ENCODE measurements around the gene MAP2K1. TPM values are rescaled to one million over a fixed set of nuclear protein-coding genes. Genes with fewer than 3 reads are reported as not detected.

MAP2K1 gene
- polyA plus RNA-seq, 1 of the 3 experiments (the other 2 are of a cell fraction) = 21.8 TPM

- Histone ChIP-seq H3K27me3 (ENCODE audit: insufficient read depth) (no peaks in the 10 kb centered on the region), H3K36me3 (replicated peaks in 1 of 2; ENCODE audit: control insufficient read depth in 1 of 2, insufficient read depth in 2 of 2, low read length in 1 of 2) (peaks cover 67 to 76% of the 10 kb centered on the region in 2 experiments), H3K9me2 (no peaks in the 10 kb centered on the region), H3K4me2 (peak within 1 kb of the TSS; percentile 95), H2AFZ (ENCODE audit: low read depth) (peak within 1 kb of the TSS; percentile 88), H3K27ac (ENCODE audit: low read depth in 2 of 2, low read length in 1 of 2) (peak within 1 kb of the TSS; percentile 65 to 66), H3K4me3 (ENCODE audit: low read depth in 2 of 2, low read length in 1 of 2) (peak within 1 kb of the TSS; percentile 91 to 97), H3K79me2 (ENCODE audit: insufficient read depth) (peaks cover 46% of the 10 kb centered on the region), H3F3A (replicated peaks; ENCODE audit: insufficient read depth) (peaks cover 51% of the 10 kb centered on the region), H3K9me3 (no peaks in the 10 kb centered on the region), H4K20me1 (ENCODE audit: insufficient read depth) (peaks cover 49% of the 10 kb centered on the region), H3K4me1 (ENCODE audit: control insufficient read depth in 1 of 2, insufficient read depth in 2 of 2, low read depth in 1 of 2, low read length in 1 of 2) (peaks cover 0 to 17% of the 10 kb centered on the region in 2 experiments; a peak in 2 of 4 replicates), H3K9ac (peak within 1 kb of the TSS; percentile 84)
- 8% methylated on average over 36 of the region's 43 CpGs for WGBS (ENCODE audit: low lambda C conversion rate)
- ChIA-PET CTCF (interaction anchor here (0.6 to 5.7 kb wide), 53 partner anchors 8 to 628 kb away, joined by 3 to 51 read pairs (median 4); partner anchors contain the start of genes DIS3L, MAP2K1, RPL4 and TIPIN), POLR2A (interaction anchor here (0.5 to 3.7 kb wide), 5 partner anchors 10 to 207 kb away, joined by 3 to 21 read pairs (median 4); partner anchors contain the start of gene MAP2K1)
- peak; percentile 93 for DNase-seq
- TF ChIP-seq SMC3 (IDR thresholded peaks at IDR 0.05; ENCODE audit: low read depth, low read length) = no peak; the same call in 1 of the 2 replicates
- no peak for TF ChIP-seq RXRA (IDR thresholded peaks at IDR 0.05; ENCODE audit: borderline replicate concordance, low read depth)
- peak; percentile 45 for TF ChIP-seq JUND (IDR thresholded peaks at IDR 0.05)
- TF ChIP-seq USF2 (IDR thresholded peaks at IDR 0.05; ENCODE audit: borderline replicate concordance, low read depth, low read length) = no peak
- TF ChIP-seq TCF12 (IDR thresholded peaks at IDR 0.05) = no peak; the same call in none of the 2 replicates
- TF ChIP-seq TAF1 (IDR thresholded peaks at IDR 0.05; ENCODE audit: borderline replicate concordance, low read depth, low read length) = peak; percentile 59; the same call in 1 of the 2 replicates
- TF ChIP-seq MEF2A (IDR thresholded peaks at IDR 0.05; ENCODE audit: borderline replicate concordance, low read depth) = no peak
- no peak for TF ChIP-seq MAX (IDR thresholded peaks at IDR 0.05; ENCODE audit: low read depth)
- TF ChIP-seq, protein P1, sequence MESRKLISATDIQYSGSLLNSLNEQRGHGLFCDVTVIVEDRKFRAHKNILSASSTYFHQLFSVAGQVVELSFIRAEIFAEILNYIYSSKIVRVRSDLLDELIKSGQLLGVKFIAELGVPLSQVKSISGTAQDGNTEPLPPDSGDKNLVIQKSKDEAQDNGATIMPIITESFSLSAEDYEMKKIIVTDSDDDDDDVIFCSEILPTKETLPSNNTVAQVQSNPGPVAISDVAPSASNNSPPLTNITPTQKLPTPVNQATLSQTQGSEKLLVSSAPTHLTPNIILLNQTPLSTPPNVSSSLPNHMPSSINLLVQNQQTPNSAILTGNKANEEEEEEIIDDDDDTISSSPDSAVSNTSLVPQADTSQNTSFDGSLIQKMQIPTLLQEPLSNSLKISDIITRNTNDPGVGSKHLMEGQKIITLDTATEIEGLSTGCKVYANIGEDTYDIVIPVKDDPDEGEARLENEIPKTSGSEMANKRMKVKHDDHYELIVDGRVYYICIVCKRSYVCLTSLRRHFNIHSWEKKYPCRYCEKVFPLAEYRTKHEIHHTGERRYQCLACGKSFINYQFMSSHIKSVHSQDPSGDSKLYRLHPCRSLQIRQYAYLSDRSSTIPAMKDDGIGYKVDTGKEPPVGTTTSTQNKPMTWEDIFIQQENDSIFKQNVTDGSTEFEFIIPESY (IDR thresholded peaks at IDR 0.05; ENCODE audit: borderline replicate concordance, low read depth) = peak; percentile 68
- TF ChIP-seq FOXJ3 (CRISPR knock-in tag; IDR thresholded peaks at IDR 0.05) = peak; percentile 67
- peak; percentile 97 for TF ChIP-seq POLR2AphosphoS5 (IDR thresholded peaks at IDR 0.05; ENCODE audit: low read depth, low read length)
- TF ChIP-seq NFIC (IDR thresholded peaks at IDR 0.05; ENCODE audit: borderline replicate concordance) = no peak; the same call in 1 of the 2 replicates
- TF ChIP-seq ELF1 (IDR thresholded peaks at IDR 0.05) = peak; percentile 94
- no peak; a peak in 1 of 4 replicates for TF ChIP-seq EP300 (IDR thresholded peaks at IDR 0.05; ENCODE audit: borderline replicate concordance in 1 of 2, low read depth in 1 of 2, low read length in 1 of 2)
- TF ChIP-seq EZH2phosphoT487 (IDR thresholded peaks at IDR 0.05; ENCODE audit: borderline replicate concordance, low read depth) = no peak
- peak; percentile 77 for TF ChIP-seq GABPA (IDR thresholded peaks at IDR 0.05; ENCODE audit: low read depth)
- TF ChIP-seq YY1 (IDR thresholded peaks at IDR 0.05; ENCODE audit: low read depth) = peak; percentile 64; the same call in 1 of the 2 replicates
- TF ChIP-seq, protein P2, sequence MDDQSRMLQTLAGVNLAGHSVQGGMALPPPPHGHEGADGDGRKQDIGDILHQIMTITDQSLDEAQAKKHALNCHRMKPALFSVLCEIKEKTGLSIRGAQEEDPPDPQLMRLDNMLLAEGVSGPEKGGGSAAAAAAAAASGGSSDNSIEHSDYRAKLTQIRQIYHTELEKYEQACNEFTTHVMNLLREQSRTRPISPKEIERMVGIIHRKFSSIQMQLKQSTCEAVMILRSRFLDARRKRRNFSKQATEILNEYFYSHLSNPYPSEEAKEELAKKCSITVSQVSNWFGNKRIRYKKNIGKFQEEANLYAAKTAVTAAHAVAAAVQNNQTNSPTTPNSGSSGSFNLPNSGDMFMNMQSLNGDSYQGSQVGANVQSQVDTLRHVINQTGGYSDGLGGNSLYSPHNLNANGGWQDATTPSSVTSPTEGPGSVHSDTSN (IDR thresholded peaks at IDR 0.05) = peak; percentile 55
- TF ChIP-seq, protein P3, sequence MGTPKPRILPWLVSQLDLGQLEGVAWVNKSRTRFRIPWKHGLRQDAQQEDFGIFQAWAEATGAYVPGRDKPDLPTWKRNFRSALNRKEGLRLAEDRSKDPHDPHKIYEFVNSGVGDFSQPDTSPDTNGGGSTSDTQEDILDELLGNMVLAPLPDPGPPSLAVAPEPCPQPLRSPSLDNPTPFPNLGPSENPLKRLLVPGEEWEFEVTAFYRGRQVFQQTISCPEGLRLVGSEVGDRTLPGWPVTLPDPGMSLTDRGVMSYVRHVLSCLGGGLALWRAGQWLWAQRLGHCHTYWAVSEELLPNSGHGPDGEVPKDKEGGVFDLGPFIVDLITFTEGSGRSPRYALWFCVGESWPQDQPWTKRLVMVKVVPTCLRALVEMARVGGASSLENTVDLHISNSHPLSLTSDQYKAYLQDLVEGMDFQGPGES (IDR thresholded peaks at IDR 0.05; ENCODE audit: low read depth, low read length) = no peak
- TF ChIP-seq RFX5 (IDR thresholded peaks at IDR 0.05; ENCODE audit: low read length) = no peak
- TF ChIP-seq FOXM1 (IDR thresholded peaks at IDR 0.05; ENCODE audit: low read depth) = no peak
- peak; percentile 98; the same call in 1 of the 2 replicates for TF ChIP-seq SIN3A (IDR thresholded peaks at IDR 0.05; ENCODE audit: borderline replicate concordance, low read depth, low read length)
- TF ChIP-seq, protein P4, sequence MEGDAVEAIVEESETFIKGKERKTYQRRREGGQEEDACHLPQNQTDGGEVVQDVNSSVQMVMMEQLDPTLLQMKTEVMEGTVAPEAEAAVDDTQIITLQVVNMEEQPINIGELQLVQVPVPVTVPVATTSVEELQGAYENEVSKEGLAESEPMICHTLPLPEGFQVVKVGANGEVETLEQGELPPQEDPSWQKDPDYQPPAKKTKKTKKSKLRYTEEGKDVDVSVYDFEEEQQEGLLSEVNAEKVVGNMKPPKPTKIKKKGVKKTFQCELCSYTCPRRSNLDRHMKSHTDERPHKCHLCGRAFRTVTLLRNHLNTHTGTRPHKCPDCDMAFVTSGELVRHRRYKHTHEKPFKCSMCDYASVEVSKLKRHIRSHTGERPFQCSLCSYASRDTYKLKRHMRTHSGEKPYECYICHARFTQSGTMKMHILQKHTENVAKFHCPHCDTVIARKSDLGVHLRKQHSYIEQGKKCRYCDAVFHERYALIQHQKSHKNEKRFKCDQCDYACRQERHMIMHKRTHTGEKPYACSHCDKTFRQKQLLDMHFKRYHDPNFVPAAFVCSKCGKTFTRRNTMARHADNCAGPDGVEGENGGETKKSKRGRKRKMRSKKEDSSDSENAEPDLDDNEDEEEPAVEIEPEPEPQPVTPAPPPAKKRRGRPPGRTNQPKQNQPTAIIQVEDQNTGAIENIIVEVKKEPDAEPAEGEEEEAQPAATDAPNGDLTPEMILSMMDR (IDR thresholded peaks at IDR 0.05) = peak; percentile 99
- TF ChIP-seq FOSL2 (IDR thresholded peaks at IDR 0.05; ENCODE audit: borderline replicate concordance, low read depth) = peak; percentile 40; the same call in 1 of the 2 replicates
- TF ChIP-seq MXI1 (IDR thresholded peaks at IDR 0.05; ENCODE audit: low read depth, low read length) = peak; percentile 94
Observed at GRCh38 chr15:66497502-66498455, 111.1 kb downstream of the MAP2K1 start, which contains the start of gene SNAPC5. Gene SNAPC5 (minus strand): TSS chr15:66497762. CDS start chr15:66497731, 31 bp downstream.

Measured in SK-N-SH (cell line).